Subcutaneous abdominal adipose tissue (tissue), 5 donors: ENCODE measurements around the gene DLL3.
"Not testable (repeated sequence)": the region's sequence is repeated elsewhere in the genome, so short reads cannot be mapped to it uniquely, and the experiment has no call there.

ENCODE experiments used
- H3K27ac ChIP-seq: one replicate; pipeline ENCODE4 v1.7.0; 2013; ENCODE audit warnings: low read depth, mild to moderate bottlenecking, inconsistent platforms, low read length, moderate library complexity
- H3K27me3 ChIP-seq, 5 donors: one replicate each; pipeline ENCODE4 v1.7.0; 2013; ENCODE audit warnings: low read length in 5 of 5, inconsistent platforms in 1 of 5; ENCODE audit not compliant: control insufficient read depth in 5 of 5, insufficient read depth in 4 of 5
- H3K36me3 ChIP-seq, 5 donors: one replicate each; pipeline ENCODE4 v1.7.0; 2013; ENCODE audit warnings: low read length in 5 of 5; ENCODE audit not compliant: control insufficient read depth in 5 of 5, insufficient read depth in 5 of 5
- H3K4me1 ChIP-seq, 5 donors: one replicate each; pipeline ENCODE4 v1.7.0; 2013; ENCODE audit warnings: low read length in 5 of 5, mild to moderate bottlenecking in 3 of 5, moderate library complexity in 1 of 5; ENCODE audit not compliant: control insufficient read depth in 5 of 5, insufficient read depth in 5 of 5
- H3K4me3 ChIP-seq, 5 donors: one replicate each; pipeline ENCODE4 v1.7.0; 2013; ENCODE audit warnings: low read length in 5 of 5, low read depth in 1 of 5
- H3K9ac ChIP-seq, 5 donors: one replicate each; pipeline ENCODE4 v1.7.0; 2013; ENCODE audit warnings: low read length in 5 of 5, mild to moderate bottlenecking in 4 of 5, moderate library complexity in 3 of 5
- H3K9me3 ChIP-seq, 5 donors: one replicate each; pipeline ENCODE4 v1.7.0; 2013; ENCODE audit warnings: low read length in 5 of 5; ENCODE audit not compliant: control insufficient read depth in 5 of 5
- donor health status: healthy.
- donor health status: healthy.
- donor health status: healthy.
- donor health status: healthy.
- donor health status: healthy.

Gene DLL3, protein sequence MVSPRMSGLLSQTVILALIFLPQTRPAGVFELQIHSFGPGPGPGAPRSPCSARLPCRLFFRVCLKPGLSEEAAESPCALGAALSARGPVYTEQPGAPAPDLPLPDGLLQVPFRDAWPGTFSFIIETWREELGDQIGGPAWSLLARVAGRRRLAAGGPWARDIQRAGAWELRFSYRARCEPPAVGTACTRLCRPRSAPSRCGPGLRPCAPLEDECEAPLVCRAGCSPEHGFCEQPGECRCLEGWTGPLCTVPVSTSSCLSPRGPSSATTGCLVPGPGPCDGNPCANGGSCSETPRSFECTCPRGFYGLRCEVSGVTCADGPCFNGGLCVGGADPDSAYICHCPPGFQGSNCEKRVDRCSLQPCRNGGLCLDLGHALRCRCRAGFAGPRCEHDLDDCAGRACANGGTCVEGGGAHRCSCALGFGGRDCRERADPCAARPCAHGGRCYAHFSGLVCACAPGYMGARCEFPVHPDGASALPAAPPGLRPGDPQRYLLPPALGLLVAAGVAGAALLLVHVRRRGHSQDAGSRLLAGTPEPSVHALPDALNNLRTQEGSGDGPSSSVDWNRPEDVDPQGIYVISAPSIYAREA

GRCh38 chr19:39498798-39499642, at the start of gene DLL3:
Gene DLL3 (plus strand): TSS chr19:39498947. CDS start chr19:39498975, 28 bp downstream.
- Histone ChIP-seq H3K36me3 (no peaks in the 10 kb centered on the region), H3K27ac (no peak within 1 kb of the TSS), H3K4me1 (peaks cover 0 to 26% (median 20%) of the 10 kb centered on the region in 5 donors), H3K4me3 (peak within 1 kb of the TSS in 4 of 5 donors; percentile 13 to 40 (median 28)), H3K9me3 (peaks cover 0 to 4% (median 0%) of the 10 kb centered on the region in 5 donors), H3K27me3 (peaks cover 31 to 51% (median 48%) of the 10 kb centered on the region in 5 donors), H3K9ac (no peak within 1 kb of the TSS)

GRCh38 chr19:39449116-39449797, 49.5 kb upstream of the DLL3 start:
- Histone ChIP-seq H3K9ac (peak overlapping the region in 1 of 5 donors; percentile 8), H3K9me3 (no peaks in the 10 kb centered on the region), H3K4me3 (no peak overlapping the region), H3K27me3 (no peaks in the 10 kb centered on the region), H3K27ac (no peak overlapping the region), H3K36me3 (peaks cover 4 to 36% (median 22%) of the 10 kb centered on the region in 5 donors), H3K4me1 (peaks cover 2 to 43% (median 40%) of the 10 kb centered on the region in 5 donors)

- H3K27me3 ChIP-seq, H3K27ac ChIP-seq, H3K9me3 ChIP-seq, H3K4me3 ChIP-seq: not testable (repeated sequence)
- Histone ChIP-seq H3K36me3 (peaks cover 4 to 42% (median 27%) of the 10 kb centered on the region in 5 donors), H3K4me1 (peaks cover 2 to 30% (median 28%) of the 10 kb centered on the region in 5 donors), H3K9ac (peak overlapping the region in 1 of 5 donors; percentile 6)
Measured at GRCh38 chr19:39451257-39451656, 47.5 kb upstream of the DLL3 start.

- H3K27me3 ChIP-seq = no peaks in the 10 kb centered on the region
- no peak overlapping the region for H3K4me3 ChIP-seq
- H3K4me1 ChIP-seq = no peaks in the 10 kb centered on the region
- no peak overlapping the region for H3K27ac ChIP-seq
- no peaks in the 10 kb centered on the region for H3K9me3 ChIP-seq
- no peak overlapping the region for H3K9ac ChIP-seq
- peaks cover 7 to 87% (median 78%) of the 10 kb centered on the region in 5 donors for H3K36me3 ChIP-seq
Measured at GRCh38 chr19:39463403-39463802, 35.3 kb upstream of the DLL3 start.

GRCh38 chr19:39465956-39466747, 32.6 kb upstream of the DLL3 start:
- Histone ChIP-seq H3K9ac (no peak overlapping the region), H3K4me1 (no peaks in the 10 kb centered on the region), H3K9me3 (no peaks in the 10 kb centered on the region), H3K27me3 (no peaks in the 10 kb centered on the region), H3K27ac (no peak overlapping the region), H3K36me3 (peaks cover 7 to 87% (median 78%) of the 10 kb centered on the region in 5 donors), H3K4me3 (no peak overlapping the region)

DNA sequence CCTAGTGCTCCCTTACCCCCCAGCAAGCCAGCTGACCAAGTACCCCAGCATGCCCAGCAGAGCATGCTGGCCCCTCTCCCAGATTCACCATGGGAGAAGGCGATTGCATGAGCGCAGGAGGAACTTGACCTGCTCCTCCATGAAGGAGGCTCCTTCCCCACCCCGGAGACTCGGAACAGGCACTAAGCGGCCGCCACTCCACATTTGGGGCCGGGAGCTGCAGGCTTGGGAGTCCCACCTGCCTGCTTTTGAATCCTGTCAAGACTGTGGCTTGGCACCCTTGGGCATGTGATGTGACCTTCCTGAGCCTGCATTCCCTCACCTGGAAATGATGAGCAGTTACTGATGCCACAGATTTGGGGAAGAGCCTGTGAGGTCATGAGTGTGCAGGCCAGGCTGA, 30.8 kb upstream of the DLL3 start:
- H3K4me1 ChIP-seq = no peaks in the 10 kb centered on the region
- no peaks in the 10 kb centered on the region for H3K27me3 ChIP-seq
- H3K9me3 ChIP-seq = no peaks in the 10 kb centered on the region
- no peak overlapping the region for H3K4me3 ChIP-seq
- H3K36me3 ChIP-seq = peaks cover 8 to 96% (median 92%) of the 10 kb centered on the region in 5 donors
- H3K27ac ChIP-seq = no peak overlapping the region
- no peak overlapping the region for H3K9ac ChIP-seq

DNA sequence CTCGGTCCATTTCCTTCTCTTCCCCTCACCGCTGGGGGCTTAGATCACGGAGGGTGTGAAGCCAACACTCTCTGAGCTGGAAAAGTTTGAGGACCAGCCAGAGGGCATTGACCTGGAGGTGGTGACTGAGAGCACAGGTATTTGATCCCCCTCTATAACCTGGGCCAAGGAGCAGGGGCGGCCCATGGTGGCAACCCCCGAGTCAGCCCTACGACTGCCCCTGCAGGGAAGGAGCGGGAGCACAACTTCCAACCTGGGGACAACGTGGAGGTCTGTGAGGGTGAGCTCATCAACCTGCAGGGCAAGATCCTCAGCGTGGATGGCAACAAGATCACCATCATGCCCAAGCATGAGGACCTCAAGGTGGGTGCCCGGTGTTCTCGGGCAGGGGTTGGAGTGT, 29.7 kb upstream of the DLL3 start:
- H3K36me3 ChIP-seq = peaks cover 3 to 98% (median 96%) of the 10 kb centered on the region in 5 donors
- no peak overlapping the region for H3K9ac ChIP-seq
- H3K27me3 ChIP-seq = no peaks in the 10 kb centered on the region
- no peaks in the 10 kb centered on the region for H3K9me3 ChIP-seq
- H3K4me1 ChIP-seq = no peaks in the 10 kb centered on the region
- H3K27ac ChIP-seq = no peak overlapping the region
- H3K4me3 ChIP-seq = no peak overlapping the region

GRCh38 chr19:39469567-39469966, 29.2 kb upstream of the DLL3 start:
- Histone ChIP-seq H3K4me3 (no peak overlapping the region), H3K27ac (no peak overlapping the region), H3K9me3 (no peaks in the 10 kb centered on the region), H3K36me3 (peaks cover 3 to 98% (median 97%) of the 10 kb centered on the region in 5 donors), H3K4me1 (no peaks in the 10 kb centered on the region), H3K27me3 (no peaks in the 10 kb centered on the region), H3K9ac (no peak overlapping the region)

DNA sequence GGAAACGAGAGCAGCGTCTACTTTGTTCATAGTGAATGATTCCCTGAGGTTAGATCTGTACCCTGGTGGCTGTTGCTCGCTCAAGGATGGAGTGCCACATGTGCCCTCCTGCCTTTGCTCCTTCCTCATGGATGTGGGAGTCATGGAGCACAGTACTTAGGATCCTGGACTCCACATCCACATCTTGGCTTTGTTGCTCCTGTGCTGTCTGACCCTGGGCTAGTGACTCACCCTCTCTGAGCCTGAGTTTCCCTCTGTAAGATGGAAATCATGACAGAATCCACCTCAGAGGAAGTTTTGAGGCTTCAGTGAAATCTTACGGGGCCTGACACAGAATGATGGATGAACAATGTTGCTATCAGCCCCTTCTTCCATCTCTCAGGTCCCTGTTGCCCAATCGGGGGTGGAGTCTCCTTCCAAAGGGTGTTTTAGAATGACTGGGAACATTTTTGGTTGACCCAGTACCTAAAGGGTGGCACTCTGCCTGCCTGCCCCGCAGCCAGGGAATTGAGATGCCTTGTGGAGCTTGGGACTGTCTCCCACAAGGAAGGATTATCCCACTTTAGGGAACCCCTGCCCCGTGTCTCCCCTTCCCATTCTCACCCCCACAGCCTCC, 27.9 kb upstream of the DLL3 start:
- H3K36me3 ChIP-seq = peaks cover 3 to 98% (median 95%) of the 10 kb centered on the region in 5 donors
- no peak overlapping the region for H3K4me3 ChIP-seq
- H3K27ac ChIP-seq = no peak overlapping the region
- no peaks in the 10 kb centered on the region for H3K4me1 ChIP-seq
- no peaks in the 10 kb centered on the region for H3K9me3 ChIP-seq
- no peaks in the 10 kb centered on the region for H3K27me3 ChIP-seq
- no peak overlapping the region for H3K9ac ChIP-seq
